Body of pancreas (tissue), 4 donors: Measurements from ENCODE around the gene RAET1G. TPM values are rescaled to one million over a fixed set of nuclear protein-coding genes. Genes with fewer than 3 reads are reported as not detected.
A peak's percentile ranks its signal among the peaks of the same experiment; 100 is the strongest.

Experiments
- ATAC-seq: fragments of 150-250 bp; one replicate; pipeline ENCODE4 v1.9.1; 2016
- DNase-seq, 4 donors: peaks; one replicate each; pipeline ENCODE4 v3.0.0-alpha.2; 2019
- H3K27ac ChIP-seq, 4 donors: fragments of 200-600 bp; sonication (generic); 1 replicate in 3 of 4; 2 replicates in 1 of 4; pipeline versions ENCODE4 v1.5.1 to v1.6.1; 2016 to 2019; ENCODE audit warnings: mild to moderate bottlenecking in 1 of 4, mixed read lengths in 1 of 4, moderate library complexity in 1 of 4
- H3K27me3 ChIP-seq, 2 donors: fragments of 200-600 bp; sonication (generic); one replicate each; pipeline ENCODE4 v1.6.0; 2016; ENCODE audit warnings: mild to moderate bottlenecking in 1 of 2
- H3K36me3 ChIP-seq, 2 donors: fragments of 200-600 bp; sonication (generic); replicated peaks in 1 of 2; 2 replicates each; pipeline ENCODE4 v1.5.1; 2016; ENCODE audit warnings: low read depth in 2 of 2; ENCODE audit not compliant: insufficient read depth in 1 of 2
- H3K4me1 ChIP-seq: fragments of 200-600 bp; sonication (generic); one replicate; pipeline ENCODE4 v1.6.0; 2016
- H3K4me3 ChIP-seq, 2 donors: fragments of 200-600 bp; sonication (generic); 1 replicate in 1 of 2; 2 replicates in 1 of 2; pipeline ENCODE4 v1.5.1; 2016 to 2019
- H3K9me3 ChIP-seq, 3 donors: fragments of 200-600 bp; sonication (generic); 1 replicate in 2 of 3; 2 replicates in 1 of 3; pipeline ENCODE4 v1.5.1; 2016
- POLR2A ChIP-seq, 3 donors: fragments of 450-650 bp; IDR thresholded peaks; one replicate each; pipeline ENCODE4 v1.6.1; 2016; ENCODE audit warnings: antibody characterized with exemption in 3 of 3, mild to moderate bottlenecking in 2 of 3
- WGBS, 2 donors: methylation state at CpG; one replicate each; pipeline ENCODE4 v1.1.5; 2017; 5-methylcytosine and 5-hydroxymethylcytosine counted together
- intact Hi-C: fragments of 100-400 bp; cut with DNase I; formaldehyde crosslinking; loops from one replicate; pipeline ENCODE4 v1.15.1; 2023
- total RNA-seq, 2 donors: library from RNA; depleted of rRNA; stranded (reverse); fragments of >200 nt; gene quantifications; one replicate each; pipeline ENCODE4 v1.1.0, GENCODE V29; 2016
- TF ChIP-seq, protein P1 (sequence below), 7 experiments: fragments of 450-650 bp in 4 of 7; fragments of 200-600 bp in 3 of 7; sonication (generic) in 3 of 7; IDR thresholded peaks; one replicate each; pipeline ENCODE4 v1.5.1; 2016 to 2019; ENCODE audit warnings: antibody characterized with exemption in 7 of 7

The RAET1G gene
- total RNA-seq, 2 donors from 2014 or later, result not detected

DNA sequence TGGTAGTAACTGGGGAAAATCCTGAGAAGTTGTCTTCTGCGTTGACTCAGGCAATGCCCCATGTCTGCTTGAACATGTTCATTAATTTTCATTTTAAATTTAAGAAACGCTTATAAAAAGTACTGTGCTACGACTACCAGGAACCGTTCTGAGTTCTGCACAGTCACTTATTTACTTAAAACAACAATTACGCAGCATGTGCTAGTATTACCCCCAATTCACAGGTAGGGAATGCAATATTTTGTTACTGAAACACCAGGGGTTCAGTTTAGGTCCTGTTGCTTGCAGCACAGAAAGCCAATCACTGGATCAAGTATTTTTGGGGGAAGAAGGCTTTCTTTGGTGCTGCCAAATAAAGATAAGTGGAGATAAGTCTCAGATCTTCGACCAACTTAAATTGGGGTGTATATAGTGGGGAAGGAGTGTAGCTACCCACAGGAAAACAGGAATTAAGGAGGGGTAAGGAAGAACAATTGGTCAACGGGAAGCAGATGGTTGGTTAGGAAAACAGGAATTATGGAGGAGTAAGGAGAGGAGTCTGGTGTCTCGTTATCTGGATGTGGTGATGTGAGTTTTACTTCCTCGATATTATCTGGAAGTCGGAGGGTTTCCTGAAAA is 53.5 kb downstream of the RAET1G start:
- TF ChIP-seq, protein P1, sequence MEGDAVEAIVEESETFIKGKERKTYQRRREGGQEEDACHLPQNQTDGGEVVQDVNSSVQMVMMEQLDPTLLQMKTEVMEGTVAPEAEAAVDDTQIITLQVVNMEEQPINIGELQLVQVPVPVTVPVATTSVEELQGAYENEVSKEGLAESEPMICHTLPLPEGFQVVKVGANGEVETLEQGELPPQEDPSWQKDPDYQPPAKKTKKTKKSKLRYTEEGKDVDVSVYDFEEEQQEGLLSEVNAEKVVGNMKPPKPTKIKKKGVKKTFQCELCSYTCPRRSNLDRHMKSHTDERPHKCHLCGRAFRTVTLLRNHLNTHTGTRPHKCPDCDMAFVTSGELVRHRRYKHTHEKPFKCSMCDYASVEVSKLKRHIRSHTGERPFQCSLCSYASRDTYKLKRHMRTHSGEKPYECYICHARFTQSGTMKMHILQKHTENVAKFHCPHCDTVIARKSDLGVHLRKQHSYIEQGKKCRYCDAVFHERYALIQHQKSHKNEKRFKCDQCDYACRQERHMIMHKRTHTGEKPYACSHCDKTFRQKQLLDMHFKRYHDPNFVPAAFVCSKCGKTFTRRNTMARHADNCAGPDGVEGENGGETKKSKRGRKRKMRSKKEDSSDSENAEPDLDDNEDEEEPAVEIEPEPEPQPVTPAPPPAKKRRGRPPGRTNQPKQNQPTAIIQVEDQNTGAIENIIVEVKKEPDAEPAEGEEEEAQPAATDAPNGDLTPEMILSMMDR (IDR thresholded peaks at IDR 0.05), result no peak
- TF ChIP-seq POLR2A (IDR thresholded peaks at IDR 0.05), result no peak
- intact Hi-C loops, result no loop called here
- no peak for DNase-seq

DNA sequence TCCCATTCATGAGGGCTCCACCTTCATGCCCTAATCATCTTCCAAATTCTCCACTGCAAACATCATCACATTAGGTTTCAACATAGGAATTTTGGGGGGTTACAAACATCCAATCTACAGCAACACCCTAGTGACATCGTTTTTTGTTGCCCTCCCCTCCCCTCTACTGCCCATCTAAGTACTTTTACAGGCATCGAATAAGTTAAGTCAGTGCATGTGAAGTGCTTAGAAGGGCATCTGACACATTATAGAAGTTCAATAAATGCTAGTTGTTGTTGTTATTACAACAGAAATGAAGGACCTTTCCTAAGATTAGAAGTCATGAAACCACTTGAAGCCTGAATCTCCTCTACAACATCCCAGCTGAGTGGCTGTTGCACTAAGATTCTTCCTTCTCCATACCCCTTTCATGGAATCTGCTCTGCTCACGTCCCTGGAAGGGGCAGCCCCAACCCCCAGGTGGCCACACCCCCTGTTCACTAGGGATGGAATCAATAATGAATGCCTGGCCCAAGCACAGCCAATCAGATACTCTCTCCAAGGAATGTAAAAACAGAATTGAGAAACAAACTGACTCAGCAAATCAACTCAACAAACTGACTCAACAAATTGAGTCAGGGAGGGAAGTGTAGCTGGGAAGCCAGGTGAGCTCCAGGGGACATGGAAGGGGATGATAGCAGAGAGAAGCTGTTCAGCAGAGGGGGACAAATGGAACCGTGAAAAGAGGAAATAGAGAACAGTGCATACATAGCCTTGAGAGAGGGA is 54.9 kb downstream of the RAET1G start:
- Histone ChIP-seq H3K4me3 (no peak overlapping the region), H3K36me3 (no peaks in the 10 kb centered on the region), H3K27me3 (no peaks in the 10 kb centered on the region), H3K9me3 (no peaks in the 10 kb centered on the region), H3K4me1 (peaks cover 7% of the 10 kb centered on the region), H3K27ac (no peak overlapping the region)
- no peak for TF ChIP-seq POLR2A (IDR thresholded peaks at IDR 0.05)
- TF ChIP-seq, protein P1 (IDR thresholded peaks at IDR 0.05), result no peak
- intact Hi-C loops, result no loop called here
- no peak for ATAC-seq
- WGBS, 2 donors, result 36 to 42% methylated on average over 4 of the region's 4 CpGs
- DNase-seq, result peak in 3 of 4 donors; percentile 26 to 31 (median 28)

More for the DNA sequence above, 53.5 kb downstream of the RAET1G start:
- no peaks in the 10 kb centered on the region for H3K27me3 ChIP-seq
- H3K9me3 ChIP-seq, result no peaks in the 10 kb centered on the region
- no peaks in the 10 kb centered on the region for H3K36me3 ChIP-seq
- no peak for ATAC-seq
- no peak overlapping the region for H3K27ac ChIP-seq
- WGBS, 2 donors, result 81 to 82% methylated on average over 10 of the region's 10 CpGs
- H3K4me3 ChIP-seq, result no peak overlapping the region
- H3K4me1 ChIP-seq, result peaks cover 5% of the 10 kb centered on the region

Other genes starting within 250 kb of the RAET1G start
- gene LATS1, start 205.0 kb downstream of the RAET1G start, total RNA-seq, result 10 to 100 TPM; 12.7 to 15.5 TPM
- gene NUP43, start 176.6 kb downstream of the RAET1G start, total RNA-seq, result 10 to 100 TPM in 1 of 2 donors, 1 to 10 TPM in 1; 8.6 to 22.8 TPM
- 10 to 100 TPM; 26.2 to 26.7 TPM for gene PCMT1, start 173.4 kb downstream of the RAET1G start, total RNA-seq
- 10 to 100 TPM; 21.0 to 28.0 TPM for gene LRP11, start 58.8 kb downstream of the RAET1G start, total RNA-seq
- not detected for gene RAET1E, start 25.0 kb downstream of the RAET1G start, total RNA-seq
- under 1 TPM in 1 of 2 donors, not detected in 1; 0.26 TPM for gene ULBP2, start 18.9 kb upstream of the RAET1G start, total RNA-seq
- not detected for gene ULBP1, start 40.8 kb upstream of the RAET1G start, total RNA-seq
- not detected for gene RAET1L, start 102.4 kb upstream of the RAET1G start, total RNA-seq
- gene ULBP3, start 146.0 kb upstream of the RAET1G start, total RNA-seq, result under 1 TPM in 1 of 2 donors, not detected in 1; 0.78 TPM
- under 1 TPM; 0.26 to 0.33 TPM for gene PPP1R14C, start 219.9 kb upstream of the RAET1G start, total RNA-seq